GM21367 (cell line): ENCODE data around the gene SLU7.

Experiments
- ATAC-seq: cut with Tn5 transposase; IDR thresholded peaks from one replicate; pipeline ENCODE4 v1.9.1; 2021; ENCODE audit not compliant: unreplicated experiment

The SLU7 gene

DNA sequence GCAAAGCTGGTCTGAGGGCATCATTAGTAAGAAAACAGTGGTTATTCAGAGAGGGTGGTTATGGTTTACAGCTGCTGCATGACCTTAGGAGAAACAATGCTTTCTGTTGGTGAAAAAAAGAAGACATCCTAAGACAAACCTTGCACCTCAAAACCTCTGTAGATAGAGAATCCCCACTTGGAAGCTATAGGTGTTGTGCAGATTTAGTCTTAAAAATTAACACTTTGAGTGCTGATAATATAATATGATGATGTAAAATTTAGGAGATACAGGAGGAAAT is 1.4 kb upstream of the SLU7 start:
- no peak for ATAC-seq

DNA sequence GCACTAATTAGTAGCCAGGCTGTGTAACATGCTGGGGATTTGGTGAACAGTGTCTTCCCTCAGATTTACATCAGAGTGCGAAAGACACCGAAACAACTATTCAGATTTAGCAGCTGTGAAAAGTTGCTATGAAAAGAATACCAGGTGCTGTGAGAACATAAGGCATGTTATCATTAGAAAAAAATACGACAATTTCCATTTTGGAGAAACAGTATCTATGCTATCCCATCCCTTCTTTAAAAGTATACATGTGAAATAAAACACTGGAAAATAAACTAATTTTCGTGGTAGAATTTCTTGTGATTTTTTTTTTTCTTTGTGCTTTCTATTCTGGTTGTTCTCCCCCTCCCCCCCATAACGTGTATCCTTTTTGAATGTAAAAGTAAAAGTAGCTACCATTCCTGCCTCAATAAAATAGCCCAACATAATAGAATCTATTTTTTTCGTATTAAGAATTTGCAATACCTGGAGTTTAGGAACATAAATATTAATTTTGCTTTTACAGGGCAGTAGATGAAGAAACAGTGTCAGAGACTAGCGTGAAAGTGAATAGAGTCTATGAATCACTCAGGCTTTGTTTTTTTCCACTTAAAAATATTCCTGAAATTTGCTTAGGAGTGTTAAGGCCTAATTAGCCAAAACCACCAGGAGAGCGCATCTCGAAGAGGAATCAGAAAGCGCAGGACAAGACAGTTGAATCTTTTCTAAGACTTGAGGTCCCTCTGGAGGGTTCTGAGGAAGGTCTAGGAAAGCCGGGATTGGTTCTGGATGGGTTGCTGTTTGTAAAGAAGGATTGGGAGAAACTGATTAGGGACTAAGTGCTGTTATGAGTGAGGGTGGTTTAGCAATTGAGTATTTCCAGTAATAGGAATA is 813 bp upstream of the SLU7 start:
- ATAC-seq: no peak

DNA sequence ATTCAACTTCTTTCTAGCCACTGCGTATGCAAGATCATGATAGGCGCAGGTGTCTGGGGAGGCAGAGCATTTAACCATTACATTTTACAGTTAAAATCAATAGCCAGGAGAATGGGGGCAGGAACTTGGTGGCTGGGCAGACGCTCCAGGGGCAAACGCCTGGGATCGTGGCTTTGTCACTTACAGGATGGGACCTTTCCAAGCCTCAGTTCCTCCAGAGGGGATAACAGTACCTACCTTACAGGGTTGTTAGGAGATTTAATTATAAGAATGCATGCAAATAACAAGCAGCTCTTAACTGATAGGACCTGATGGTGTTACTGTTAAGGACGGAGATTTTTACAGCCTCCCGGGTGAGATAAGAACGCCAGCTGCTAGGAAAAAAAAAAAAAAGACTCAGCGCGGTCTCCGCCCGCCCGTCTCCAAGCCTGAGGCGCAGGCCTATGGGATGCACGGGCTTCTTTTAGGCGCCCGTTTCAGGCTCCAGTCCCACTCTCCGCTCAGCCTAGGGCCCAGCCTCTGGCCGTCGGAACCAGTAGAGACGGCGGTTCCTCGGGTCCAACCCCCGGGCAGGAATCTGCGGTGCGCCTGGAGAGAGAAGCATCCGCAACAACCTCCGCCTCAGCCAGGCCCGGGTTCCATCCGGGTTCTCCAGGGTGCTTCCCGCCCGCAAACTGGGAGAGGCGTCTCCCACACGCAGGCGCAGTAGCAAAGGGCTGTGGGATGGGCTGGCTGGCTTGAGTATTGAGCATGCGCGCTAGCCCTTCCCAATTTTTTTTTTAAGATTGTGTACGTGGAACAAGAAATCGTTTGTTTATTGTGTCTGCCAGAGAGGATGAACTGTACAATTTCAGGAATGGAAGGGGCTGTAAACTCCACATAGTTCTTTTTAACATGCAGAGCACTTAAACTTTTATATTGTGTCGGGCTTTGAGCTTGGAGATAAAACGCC is 19.2 kb downstream of the SLU7 start, which contains the start of gene FAM200C:
TSS of gene FAM200C (minus strand) at position 653 of the 952 bp plus-strand sequence. CDS start 4,564 bp downstream, outside the sequence.
- peak; percentile 76 for ATAC-seq

DNA sequence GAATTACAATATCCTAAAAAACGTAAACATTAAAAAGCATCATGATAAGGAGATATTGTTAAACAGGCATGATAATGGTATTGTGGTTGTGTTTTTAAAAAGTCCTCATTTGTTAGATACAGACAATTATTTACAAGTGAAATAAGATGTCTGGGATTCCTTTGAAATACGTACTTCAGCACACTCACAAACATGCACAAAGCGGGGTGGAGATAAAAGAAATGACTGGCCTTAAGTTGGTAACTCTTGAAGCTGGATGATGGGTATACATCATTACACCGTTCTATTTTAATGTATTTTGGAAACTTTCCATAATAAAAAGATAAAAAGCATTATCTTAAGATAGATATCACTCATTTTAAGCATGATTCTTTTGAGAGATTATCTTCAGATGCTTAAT is 20.1 kb downstream of the SLU7 start:
- no peak for ATAC-seq

DNA sequence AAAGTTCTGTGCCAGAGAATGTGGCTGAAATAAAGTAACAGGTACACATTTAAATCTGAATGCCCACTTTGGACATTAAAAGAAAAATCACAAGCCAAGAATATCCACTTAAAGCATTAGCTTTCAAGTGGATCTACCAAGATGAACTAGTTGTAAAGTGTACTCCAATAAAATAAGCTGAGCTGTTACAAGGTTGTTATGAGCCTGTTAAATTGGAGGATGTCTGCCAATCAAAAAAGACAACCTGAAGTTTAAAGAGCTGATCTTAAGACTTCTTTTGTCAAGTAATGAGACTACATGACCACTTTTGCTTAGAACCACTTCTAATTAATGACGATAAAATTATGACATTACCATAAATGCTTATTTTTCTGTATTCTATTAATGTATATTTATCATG is 21.4 kb downstream of the SLU7 start:
- ATAC-seq: no peak

DNA sequence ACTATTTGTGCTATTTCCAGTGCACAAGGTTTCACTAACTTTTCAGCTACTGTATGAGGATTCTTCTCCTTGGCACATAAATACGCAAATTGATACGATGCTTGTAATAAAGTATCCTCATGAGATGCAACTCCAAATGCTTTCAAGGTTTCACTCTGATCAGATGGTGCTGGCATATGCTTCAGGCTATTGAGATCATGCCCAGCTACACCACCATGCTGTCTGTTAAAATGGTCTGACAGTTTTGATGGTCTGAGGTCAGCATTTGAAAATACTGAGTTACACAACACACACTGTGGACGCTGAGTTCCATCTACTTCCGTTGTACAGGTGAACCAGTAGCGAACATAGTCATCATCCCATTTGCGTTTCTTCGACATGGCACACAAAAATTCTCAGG is 23.8 kb downstream of the SLU7 start:
- ATAC-seq: no peak

DNA sequence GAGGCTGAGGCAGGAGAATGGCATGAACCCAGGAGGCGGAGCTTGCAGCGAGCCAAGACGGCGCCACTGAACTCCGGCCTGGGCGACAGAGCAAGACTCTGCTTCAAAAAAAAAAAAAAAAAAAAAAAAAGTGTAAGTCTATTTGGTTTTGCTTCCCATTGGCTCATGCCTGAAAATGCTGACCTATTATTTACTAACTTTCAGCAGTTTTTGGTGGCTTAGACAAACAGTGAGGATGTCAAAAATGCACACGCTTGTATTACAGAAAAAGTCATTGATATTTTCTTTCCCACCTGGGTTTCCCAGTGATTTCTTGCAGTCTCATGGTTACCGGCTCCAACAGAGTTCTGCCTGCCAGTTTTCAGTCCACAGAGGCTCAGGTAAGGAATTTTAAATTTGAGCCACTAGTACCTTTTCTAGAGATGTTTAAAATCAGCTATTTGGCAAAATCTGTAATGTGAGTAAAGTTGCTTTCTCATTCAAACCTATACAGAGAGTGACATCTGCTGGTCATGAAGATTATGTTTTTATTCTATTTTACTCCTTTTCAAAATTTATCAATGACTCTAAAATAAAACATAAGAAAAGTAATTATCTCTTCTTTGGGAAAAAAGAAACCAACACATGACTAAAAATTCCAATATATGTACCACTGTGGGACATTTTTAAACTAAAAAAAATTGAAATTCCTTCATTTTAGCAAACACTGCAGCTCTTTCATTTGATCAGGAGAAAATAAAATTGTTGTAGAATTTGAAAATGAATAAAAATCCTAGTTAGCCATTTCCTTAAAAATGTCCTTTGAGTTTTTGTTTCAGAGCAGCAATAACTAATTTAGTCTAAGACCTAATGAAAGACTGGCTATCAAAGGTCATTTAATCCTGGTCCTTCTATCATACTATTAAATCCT is 27.8 kb downstream of the SLU7 start:
- ATAC-seq: no peak

DNA sequence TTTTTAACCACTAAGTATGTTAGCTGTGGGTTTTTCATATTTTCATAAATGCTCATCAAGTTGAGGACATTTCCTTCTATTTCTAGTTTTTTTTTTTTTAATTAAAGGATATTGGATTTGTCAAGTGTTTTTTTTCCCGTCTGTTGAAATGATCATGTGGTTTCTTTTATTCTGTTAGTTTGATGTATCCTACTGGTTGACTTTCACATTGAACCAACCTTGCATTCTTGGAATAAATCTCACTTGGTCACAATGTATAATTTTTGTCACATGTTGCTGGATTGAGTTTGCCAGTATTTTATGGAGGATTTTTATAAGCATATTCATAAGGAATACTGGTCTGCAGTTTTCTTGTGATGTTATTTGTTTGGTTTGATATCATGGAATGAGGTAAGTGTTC is 31.4 kb downstream of the SLU7 start:
- no peak for ATAC-seq

DNA sequence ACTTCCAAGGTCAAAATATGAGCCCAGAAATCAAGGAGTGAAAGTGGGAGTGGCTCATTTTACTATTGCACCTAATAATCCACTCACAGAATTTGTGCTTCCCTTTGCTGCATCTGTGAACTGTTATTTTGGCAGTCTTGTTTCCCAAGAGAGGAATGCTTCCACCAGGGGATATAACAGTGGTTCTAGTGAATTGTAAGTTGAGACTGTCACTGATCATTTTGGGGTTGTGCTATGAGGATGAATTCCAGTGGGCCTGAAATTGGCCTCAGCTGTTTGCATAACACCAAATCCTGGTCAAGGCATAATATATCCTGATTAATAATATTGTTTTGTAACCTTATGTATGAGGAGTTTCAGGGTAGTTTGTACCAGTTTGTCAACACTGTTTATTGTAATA is 33.4 kb downstream of the SLU7 start:
- no peak for ATAC-seq

DNA sequence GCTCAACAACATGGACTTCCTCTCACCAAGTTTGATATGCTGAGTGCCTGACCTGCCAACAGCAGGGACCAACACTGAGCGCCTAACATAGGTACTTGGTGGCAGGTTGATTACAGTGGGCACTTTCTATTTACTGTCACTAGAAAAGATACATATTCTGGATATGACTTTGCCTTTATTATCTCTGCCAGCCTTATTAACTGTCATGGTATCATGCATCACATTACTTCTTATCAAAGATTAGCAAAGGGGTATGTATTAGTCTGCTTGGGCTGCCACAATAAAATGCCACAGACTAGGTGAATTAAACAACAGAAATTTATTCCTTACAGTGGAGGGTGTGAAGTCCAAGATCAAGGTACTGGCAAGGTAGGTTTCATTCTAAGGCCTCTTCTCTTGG is 34.2 kb downstream of the SLU7 start:
- no peak for ATAC-seq

DNA sequence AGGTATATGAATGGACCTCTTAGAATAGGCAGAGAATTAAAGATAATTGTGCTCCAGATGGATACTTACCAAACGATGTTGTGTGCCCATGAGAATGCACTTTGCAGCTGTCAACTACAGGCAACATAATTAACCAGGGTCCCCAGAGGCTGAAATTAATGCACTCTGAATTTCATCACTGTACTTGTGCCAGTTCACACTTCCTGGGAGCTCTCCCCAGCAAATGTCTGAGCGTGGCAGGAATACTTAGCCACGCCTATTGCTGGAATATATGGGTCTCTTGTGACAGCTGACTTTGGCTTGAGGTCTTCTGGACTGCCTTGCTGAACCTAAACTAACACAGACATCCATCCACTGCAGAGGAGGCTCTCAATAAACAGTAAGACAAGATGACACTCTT is 36.5 kb downstream of the SLU7 start:
- no peak for ATAC-seq

DNA sequence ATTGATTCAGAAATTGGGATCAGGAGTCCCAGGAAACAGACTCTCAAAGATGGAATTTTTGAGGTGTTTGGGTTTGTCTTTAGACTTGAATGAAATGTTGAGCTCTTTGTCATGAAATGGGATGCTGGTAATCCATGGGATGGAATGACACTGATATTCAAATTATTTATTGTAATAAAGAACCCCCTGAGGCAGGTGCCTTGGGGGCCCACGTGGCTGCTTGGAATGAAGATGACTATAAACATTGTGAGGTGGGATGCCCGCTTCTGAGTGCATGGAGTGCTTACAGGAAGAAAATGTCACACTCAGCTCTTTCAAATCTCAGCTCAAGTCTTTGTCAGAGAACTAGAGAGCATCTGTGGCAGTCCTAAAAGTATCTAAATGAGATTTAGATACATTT is 38.8 kb downstream of the SLU7 start:
- ATAC-seq: no peak

DNA sequence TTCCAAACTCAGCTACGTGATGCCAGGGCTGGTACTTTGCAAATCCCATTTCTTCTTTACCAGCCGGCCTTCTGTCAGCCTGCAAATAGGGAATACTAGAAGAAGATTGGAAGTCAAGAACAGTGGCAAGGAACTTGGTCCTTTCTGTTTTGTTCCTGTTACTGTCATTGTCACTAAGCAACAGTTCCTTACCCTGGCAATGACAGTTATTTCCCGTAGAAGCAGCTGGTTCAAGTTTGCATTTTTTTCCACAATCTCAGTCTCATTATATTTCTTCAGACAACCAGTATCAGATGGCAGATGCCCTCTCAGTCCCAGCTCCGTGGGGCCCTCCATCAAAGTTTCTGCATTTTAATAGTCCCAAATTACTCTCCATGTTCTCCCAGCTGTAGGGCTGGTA is 39.4 kb downstream of the SLU7 start:
- ATAC-seq: no peak

DNA sequence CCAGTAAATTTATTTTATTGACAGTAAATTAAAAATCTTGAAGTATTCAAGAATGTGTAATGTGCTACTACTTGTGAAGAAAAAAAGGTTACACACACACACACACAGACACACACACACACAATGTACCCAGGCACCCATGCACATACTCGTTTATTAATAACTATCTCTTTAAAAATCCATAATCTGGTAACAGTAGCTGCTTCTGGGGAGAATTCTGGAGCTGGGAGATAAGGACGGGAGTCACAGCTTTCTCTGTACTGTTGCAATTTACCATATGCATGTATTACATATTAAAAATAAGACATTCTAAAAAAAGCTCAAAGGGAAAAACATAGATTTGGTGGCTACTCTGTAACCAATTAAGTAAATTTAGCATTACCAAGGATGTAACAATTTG is 40.6 kb downstream of the SLU7 start:
- ATAC-seq: no peak

DNA sequence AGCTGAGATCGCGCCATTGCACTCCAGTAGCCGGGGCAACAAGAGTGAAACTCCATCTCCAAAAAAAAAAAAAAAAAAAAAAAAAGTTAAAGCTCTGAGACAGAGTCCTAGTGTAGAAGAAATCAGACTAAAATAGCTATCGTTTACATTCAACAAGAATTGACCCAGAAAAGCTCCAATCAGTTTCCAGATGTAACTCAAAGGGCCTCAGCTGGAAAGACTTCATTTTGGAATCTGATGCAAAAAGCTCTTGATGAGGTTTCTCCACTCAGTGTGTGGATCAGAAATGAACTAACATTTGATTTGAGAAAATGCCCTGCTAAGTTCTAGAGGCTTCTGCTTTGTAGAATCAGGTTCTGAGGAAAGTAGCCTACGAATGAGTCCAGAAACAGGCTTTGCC is 41.2 kb downstream of the SLU7 start:
- ATAC-seq: no peak

DNA sequence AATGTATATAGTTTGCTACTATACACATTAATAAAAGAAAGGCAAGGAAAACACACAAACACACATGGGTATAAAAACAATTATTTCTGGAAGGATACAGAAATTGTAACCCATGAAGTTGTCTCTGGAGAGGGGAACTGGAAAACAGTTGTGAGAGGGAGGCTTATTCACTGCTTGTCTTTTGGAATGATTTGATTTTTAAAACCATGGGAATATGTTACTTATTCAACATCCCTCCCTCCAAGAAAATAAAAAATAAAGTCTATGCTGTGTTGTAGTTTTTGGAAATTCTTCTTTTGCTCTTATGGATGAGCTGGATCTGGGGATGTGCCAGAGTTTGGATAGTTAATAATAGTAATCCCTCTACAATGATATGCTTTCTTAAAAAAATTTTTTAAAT is 42.5 kb downstream of the SLU7 start:
- no peak for ATAC-seq

DNA sequence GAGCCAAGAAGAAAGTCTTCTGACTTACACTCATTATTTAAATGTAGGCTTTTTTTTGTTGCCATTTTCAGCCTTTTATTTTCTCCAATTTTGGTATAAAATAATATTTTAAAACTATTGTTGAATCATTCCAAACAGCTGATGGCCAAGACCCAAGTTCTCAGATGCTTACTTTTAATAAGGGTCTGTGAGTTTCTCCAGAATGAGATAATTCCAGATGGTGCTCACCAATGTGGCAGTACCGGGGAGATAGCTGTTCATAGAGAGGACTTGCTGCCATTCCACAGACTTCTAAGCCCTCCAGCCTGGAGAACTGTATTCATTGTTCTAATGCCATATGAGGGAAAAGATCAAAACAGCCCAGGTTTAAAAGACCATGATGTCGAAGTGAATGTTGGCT is 43.2 kb downstream of the SLU7 start:
- ATAC-seq: no peak

DNA sequence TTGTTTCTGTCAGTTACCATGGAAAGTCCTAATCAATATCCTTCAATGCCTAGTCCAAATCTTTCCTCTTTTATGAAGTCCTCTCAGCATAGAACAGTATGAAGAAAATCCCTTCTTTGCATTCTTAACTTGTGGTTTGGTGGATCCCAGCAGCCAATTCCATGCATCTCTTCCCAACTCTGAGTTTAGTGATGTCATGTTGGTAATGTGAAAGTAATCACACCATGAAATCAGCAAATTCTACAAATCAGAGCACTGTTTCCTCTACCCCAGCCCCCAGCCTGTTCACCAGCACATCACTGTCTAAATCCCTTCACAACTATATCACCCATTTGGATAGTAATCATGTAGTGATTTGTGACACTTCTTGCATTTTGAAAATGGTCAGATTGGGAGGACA is 43.7 kb downstream of the SLU7 start:
- no peak for ATAC-seq

DNA sequence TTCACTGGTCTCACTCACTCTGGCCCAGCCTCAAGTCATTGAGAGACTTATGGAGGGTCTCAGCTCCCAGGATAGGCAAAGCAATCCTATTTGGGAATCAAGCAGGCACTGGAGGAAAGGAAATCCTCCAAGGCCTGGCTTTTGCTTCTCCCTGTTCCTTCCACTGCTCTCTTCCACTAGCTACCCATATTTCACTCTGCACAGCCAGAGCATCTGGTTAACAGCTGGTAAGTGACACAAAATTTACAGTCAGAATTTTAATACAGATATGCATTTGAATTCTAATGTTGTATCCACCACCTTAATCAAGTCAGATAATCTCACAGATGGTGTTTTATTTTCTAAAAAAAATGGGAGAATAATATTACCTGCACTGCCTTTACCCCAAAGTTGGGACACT is 47.6 kb downstream of the SLU7 start:
- ATAC-seq: no peak

DNA sequence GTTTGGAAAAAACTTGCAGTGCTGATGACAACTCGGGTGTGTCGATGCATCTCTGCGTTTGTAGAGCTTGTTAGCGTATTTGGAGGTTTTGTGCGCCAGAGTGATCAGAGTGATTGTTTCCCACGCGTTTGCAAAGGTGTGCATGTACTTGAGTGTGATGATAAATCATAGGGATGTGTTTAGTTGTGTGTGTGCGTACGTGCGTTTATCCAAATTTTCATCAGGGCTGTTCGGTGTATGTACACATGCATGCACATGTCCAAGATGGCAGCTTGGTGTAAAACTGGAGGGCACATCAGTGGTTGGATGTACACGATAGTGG is 48.2 kb downstream of the SLU7 start:
- ATAC-seq: no peak

DNA sequence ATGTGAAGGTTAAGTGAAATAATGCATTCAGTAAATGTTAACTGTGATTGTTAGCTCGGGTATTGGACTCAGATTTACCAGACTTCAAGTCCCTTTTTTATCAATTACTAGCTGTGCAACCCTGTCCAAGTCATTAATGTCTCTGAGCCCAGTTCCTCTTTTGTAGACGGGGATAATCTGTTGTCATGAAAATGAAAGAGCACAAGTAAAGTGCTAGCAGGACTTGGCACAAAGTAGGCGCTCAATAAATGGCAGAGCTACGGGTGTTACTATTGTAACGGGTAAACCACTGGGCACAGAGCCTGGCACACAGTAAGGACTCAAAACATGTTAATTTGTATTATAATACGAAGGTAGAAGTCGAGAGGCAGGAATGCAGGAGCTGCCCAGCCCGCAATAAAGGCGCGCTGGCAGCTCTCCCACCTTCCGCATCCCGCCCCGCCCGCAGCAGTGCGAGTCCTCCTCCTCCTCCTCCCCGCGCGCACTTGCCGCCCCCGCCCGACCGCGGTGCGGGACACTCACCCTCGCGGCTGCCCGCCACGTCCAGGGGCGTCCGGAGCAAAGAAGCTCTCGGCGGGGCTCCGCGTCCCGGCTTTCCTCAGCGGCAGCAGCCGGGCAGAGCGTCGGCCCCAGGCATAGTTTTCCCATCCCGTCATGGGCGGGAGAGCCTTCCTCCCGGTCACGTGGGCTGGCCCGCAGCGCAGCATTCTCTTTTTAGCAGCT is 48.7 kb downstream of the SLU7 start, which contains the start of gene C1QTNF2:
TSS of gene C1QTNF2 (minus strand) at position 637 of the 723 bp plus-strand sequence. CDS start 15,615 bp downstream, outside the sequence.
- no peak for ATAC-seq
